Endothelial cell (in vitro differentiated cells): ENCODE results near the gene AAK1. TPM values are rescaled to one million over a fixed set of nuclear protein-coding genes. Genes with fewer than 3 reads are reported as not detected.
"Not testable (repeated sequence)": the region's sequence is repeated elsewhere in the genome, so short reads cannot be mapped to it uniquely, and the experiment has no call there.

Source experiments
- DNase-seq: peaks from one replicate; pipeline ENCODE4 v3.0.0; 2021; ENCODE audit warnings: low spot score
- H3K27ac Mint-ChIP-seq: one replicate; pipeline ENCODE4 v1.8.0; 2021; ENCODE audit warnings: mixed read lengths, inconsistent platforms; ENCODE audit not compliant: unreplicated experiment
- H3K27me3 Mint-ChIP-seq: one replicate; pipeline ENCODE4 v1.8.0; 2021; ENCODE audit warnings: mild to moderate bottlenecking, moderate library complexity, mixed read lengths, inconsistent platforms; ENCODE audit not compliant: unreplicated experiment
- H3K36me3 Mint-ChIP-seq: one replicate; pipeline ENCODE4 v1.8.0; 2021; ENCODE audit warnings: mild to moderate bottlenecking, low read depth, mixed read lengths, inconsistent platforms; ENCODE audit not compliant: unreplicated experiment
- H3K4me1 Mint-ChIP-seq: one replicate; pipeline ENCODE4 v1.8.0; 2021; ENCODE audit warnings: mild to moderate bottlenecking, mixed read lengths, inconsistent platforms; ENCODE audit not compliant: unreplicated experiment
- H3K4me3 Mint-ChIP-seq: one replicate; pipeline ENCODE4 v1.8.0; 2021; ENCODE audit warnings: mild to moderate bottlenecking, mixed read lengths, inconsistent platforms; ENCODE audit not compliant: unreplicated experiment
- H3K9me3 Mint-ChIP-seq: one replicate; pipeline ENCODE4 v1.8.0; 2021; ENCODE audit warnings: mixed read lengths, inconsistent platforms; ENCODE audit not compliant: unreplicated experiment
- total RNA-seq: library from RNA; stranded (reverse); fragmentation: NEBNext Ultra II Directional; extraction: Animal tissue kit (Norgen Biotek cat#: 25700); gene quantifications from one replicate; pipeline ENCODE4 v1.2.1, GENCODE V29; 2021; ENCODE audit not compliant: unreplicated experiment
- TF ChIP-seq, protein P1 (sequence below): fragments of 200-600 bp; sonication (generic); IDR thresholded peaks from one replicate; pipeline ENCODE4 v1.5.0; 2021; ENCODE audit warnings: antibody characterized with exemption; ENCODE audit not compliant: unreplicated experiment

The AAK1 gene
- total RNA-seq, 1 donor from 2014 or later: 144 TPM

DNA sequence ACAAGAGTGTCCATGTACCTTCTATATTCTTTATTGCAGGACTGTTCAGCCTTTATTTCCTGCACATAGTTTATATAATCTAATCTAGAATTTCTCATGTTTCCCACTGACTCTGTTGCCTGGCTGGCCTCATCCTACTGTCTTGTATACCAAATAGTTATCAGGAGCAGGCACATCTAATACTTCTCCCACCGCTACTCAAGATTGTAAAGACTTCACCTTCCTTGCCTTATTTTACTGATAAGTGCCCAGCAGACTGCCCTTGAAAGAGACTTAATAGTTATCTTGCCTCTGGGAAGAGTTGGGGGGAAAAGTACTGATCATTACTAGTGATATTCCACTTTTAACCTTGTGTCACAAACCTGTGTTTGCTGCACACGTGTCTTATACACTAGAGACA lies 26.1 kb upstream of the AAK1 start:
- Mint-ChIP-seq H3K4me1 (peaks cover 5% of the 10 kb centered on the region), H3K4me3 (no peak overlapping the region), H3K9me3 (no peaks in the 10 kb centered on the region), H3K36me3 (no peaks in the 10 kb centered on the region), H3K27me3 (peaks cover 1% of the 10 kb centered on the region), H3K27ac (no peak overlapping the region)
- DNase-seq: no peak
- TF ChIP-seq, protein P1, sequence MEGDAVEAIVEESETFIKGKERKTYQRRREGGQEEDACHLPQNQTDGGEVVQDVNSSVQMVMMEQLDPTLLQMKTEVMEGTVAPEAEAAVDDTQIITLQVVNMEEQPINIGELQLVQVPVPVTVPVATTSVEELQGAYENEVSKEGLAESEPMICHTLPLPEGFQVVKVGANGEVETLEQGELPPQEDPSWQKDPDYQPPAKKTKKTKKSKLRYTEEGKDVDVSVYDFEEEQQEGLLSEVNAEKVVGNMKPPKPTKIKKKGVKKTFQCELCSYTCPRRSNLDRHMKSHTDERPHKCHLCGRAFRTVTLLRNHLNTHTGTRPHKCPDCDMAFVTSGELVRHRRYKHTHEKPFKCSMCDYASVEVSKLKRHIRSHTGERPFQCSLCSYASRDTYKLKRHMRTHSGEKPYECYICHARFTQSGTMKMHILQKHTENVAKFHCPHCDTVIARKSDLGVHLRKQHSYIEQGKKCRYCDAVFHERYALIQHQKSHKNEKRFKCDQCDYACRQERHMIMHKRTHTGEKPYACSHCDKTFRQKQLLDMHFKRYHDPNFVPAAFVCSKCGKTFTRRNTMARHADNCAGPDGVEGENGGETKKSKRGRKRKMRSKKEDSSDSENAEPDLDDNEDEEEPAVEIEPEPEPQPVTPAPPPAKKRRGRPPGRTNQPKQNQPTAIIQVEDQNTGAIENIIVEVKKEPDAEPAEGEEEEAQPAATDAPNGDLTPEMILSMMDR: no peak

- peaks cover 1% of the 10 kb centered on the region for H3K27me3 Mint-ChIP-seq
- no peak overlapping the region for H3K4me3 Mint-ChIP-seq
- no peaks in the 10 kb centered on the region for H3K36me3 Mint-ChIP-seq
- DNase-seq: no peak
- no peaks in the 10 kb centered on the region for H3K9me3 Mint-ChIP-seq
- H3K27ac Mint-ChIP-seq: no peak overlapping the region
- TF ChIP-seq, protein P1: no peak
- H3K4me1 Mint-ChIP-seq: peaks cover 5% of the 10 kb centered on the region
Measured at GRCh38 chr2:69668598-69668997, 25.1 kb upstream of the AAK1 start.

- H3K9me3 Mint-ChIP-seq: no peaks in the 10 kb centered on the region
- no peak overlapping the region for H3K4me3 Mint-ChIP-seq
- H3K27ac Mint-ChIP-seq: no peak overlapping the region
- H3K4me1 Mint-ChIP-seq: peaks cover 5% of the 10 kb centered on the region
- no peak for DNase-seq
- peaks cover 1% of the 10 kb centered on the region for H3K27me3 Mint-ChIP-seq
- H3K36me3 Mint-ChIP-seq: no peaks in the 10 kb centered on the region
- TF ChIP-seq, protein P1: no peak
Measured at GRCh38 chr2:69667805-69668382, 24.4 kb upstream of the AAK1 start.

DNA sequence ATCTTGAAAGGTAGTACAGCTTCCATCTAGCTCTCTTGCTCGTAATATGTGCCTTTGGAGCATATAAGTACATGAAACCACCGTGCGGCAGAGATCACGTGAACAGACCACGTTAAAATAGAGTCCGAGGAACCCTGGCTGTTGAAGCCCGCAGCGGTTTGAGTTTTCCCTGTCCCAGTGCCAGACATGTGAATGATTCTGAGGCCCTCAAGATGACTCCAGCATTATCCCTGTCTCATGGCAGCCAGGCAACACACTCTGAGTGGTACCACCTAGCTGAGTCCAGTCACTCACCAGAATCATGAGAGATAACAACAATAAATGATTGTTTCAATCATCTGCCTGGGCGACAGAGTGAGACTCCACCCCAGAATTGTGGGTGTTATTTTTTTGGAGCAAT lies 21.6 kb upstream of the AAK1 start:
- Mint-ChIP-seq H3K27me3 (no peaks in the 10 kb centered on the region), H3K36me3 (no peaks in the 10 kb centered on the region), H3K27ac (no peak overlapping the region), H3K9me3 (no peaks in the 10 kb centered on the region), H3K4me3 (no peak overlapping the region), H3K4me1 (peaks cover 5% of the 10 kb centered on the region)
- no peak for DNase-seq
- TF ChIP-seq, protein P1: no peak

GRCh38 chr2:69663860-69664259 lies 20.3 kb upstream of the AAK1 start:
- Mint-ChIP-seq H3K36me3 (no peaks in the 10 kb centered on the region), H3K27ac (no peak overlapping the region), H3K4me3 (no peak overlapping the region), H3K9me3 (no peaks in the 10 kb centered on the region), H3K27me3 (no peaks in the 10 kb centered on the region), H3K4me1 (peaks cover 5% of the 10 kb centered on the region)
- no peak for DNase-seq
- TF ChIP-seq, protein P1: no peak

- H3K27me3 Mint-ChIP-seq, H3K4me3 Mint-ChIP-seq, H3K36me3 Mint-ChIP-seq, H3K4me1 Mint-ChIP-seq, H3K27ac Mint-ChIP-seq, H3K9me3 Mint-ChIP-seq, DNase-seq: not testable (repeated sequence)
Measured at GRCh38 chr2:69662547-69662946, 19.0 kb upstream of the AAK1 start.
